NCI-H446 (cell line): ENCODE data around the gene TAS1R2.
A peak's percentile ranks its signal among the peaks of the same experiment; 100 is the strongest.
"Not testable (repeated sequence)": the region's sequence is repeated elsewhere in the genome, so short reads cannot be mapped to it uniquely, and the experiment has no call there.

ENCODE experiments used
- DNase-seq, 2 experiments: peaks; one replicate each; lab custom pipeline; 2025; lab: John Stamatoyannopoulos, UW

Gene TAS1R2

DNA sequence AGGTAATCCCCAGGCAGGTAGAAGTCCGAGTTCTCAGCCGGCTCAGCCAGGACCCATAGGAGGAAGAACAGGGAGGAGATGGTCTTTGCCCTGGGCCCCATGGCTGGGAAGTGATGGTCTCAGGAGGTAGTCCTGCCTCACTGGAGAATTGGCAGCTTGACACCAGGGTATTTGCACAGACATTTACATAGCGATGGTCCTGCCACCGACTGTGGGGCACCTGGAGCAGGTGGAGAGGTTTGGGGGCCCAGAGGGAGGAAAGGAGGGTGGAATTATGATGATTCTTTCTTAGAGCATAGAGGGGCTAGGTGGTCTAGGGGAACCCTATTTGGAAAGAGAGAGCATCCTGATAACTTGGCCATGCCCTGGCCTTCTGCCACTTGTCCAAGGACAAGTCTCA is at the start of gene TAS1R2:
Gene TAS1R2 (minus strand): TSS at position 101 of the 400 bp plus-strand sequence. CDS start 0 bp downstream, at position 101.
- DNase-seq, result no peak

DNA sequence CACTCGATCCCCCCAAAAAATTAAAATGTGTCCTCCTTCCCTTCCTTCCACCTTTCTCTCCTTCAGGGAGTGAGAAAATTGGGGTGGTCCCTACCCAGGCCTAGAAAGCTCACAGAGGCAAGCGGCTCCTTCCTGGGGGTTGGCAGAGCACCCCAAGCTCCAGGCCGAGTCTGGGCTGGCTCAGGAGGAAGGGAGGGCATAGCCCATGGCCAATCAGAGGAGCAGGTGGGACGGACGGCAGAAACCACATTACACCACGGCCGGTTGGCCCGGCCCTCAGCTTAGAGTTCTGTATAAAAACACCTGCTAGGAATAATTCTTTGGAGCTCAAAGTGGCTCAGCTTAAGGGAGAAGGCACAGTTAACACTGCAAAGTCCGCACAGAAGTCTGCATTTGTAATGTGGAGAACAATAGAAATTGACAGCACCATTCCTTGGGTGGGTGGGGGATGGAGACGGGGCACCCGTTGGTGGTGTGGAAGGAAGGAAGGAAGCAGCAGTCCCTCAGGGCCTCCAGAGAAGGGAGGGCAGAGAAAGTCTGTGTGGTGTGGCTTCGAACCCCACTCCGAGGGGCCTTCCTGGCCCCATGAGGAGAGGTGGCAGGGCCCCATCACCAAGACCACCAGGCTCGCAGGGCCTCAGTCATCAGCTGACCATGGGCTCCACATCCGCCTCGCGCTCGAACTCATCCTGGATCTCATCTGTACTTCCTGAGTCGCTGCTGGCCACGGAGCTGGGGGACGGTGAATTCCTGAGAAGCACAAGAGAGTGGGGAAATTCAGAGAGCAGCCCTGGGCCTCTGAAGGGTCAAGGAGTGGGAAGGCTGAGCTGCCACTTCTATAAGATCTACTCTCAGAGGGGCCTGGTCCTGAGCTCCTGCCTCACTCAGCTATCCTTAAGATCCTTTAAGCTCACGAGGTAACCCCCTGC is 48.7 kb upstream of the TAS1R2 start:
- DNase-seq, result no peak

DNA sequence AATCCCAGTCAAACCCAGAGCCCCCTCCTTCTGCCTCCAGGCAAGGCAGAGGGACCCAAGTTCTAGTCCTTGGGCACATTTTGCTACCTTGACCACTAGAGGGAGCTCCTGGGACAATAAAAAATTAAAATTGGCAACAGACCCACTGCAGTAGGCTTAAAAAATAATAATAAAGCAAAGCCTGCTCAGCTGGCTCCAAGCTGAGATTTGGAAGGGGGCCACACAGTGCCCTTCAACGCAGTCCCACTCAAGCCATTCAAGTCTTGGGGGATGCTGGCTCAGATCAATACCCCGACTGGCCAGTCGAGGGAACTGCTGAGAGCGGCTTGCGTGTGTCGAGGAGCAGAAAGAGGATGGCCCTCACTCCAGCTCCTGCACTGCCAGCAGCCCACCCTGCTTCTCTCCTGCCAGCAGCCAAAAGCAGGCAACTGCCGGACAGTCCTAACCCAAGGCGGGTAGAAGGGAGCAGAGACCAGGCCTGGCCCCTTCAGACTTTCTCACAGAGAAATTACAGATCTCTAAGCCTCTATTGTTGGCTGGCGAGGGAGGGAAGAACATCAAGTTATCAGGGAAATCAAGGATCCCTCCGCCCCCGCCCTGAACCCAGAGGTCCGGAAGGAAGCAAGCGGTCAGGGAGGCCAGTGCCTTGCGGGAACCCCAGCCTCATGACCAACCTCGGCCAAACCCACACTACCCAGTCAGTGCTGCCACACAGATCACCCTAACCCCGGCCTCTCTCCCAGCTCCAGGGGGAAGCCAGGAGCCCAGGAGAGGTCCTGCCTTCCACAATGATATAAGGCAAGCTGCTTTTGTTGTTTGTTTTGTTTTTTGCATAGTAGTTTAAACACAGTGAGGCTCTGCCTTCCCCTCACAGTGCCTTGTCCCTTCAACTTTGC is 47.8 kb upstream of the TAS1R2 start:
- peak; percentile 31 to 71 for DNase-seq

DNA sequence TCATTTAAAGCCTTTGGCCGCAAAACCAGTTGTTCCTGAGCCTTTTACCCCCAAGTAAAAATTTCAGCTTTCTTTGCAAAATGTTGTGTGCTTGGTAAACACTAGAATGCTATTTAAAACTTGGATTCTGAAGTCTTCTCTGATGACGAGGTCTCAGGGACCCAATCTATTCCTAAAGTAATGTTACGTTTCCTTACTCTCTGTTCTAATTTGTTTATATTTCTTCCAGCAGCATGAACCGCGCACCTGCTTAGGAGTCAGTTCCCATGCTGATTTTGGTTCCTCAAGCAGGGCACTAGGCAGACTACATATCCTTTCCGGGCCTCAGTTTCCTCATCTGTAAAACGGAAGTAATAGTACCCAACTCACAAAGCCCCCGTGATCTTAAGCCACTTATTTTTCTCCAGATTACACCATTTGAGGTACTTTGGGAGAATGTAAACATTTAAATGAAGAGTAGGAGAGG is 43.9 kb upstream of the TAS1R2 start:
- no peak for DNase-seq

DNA sequence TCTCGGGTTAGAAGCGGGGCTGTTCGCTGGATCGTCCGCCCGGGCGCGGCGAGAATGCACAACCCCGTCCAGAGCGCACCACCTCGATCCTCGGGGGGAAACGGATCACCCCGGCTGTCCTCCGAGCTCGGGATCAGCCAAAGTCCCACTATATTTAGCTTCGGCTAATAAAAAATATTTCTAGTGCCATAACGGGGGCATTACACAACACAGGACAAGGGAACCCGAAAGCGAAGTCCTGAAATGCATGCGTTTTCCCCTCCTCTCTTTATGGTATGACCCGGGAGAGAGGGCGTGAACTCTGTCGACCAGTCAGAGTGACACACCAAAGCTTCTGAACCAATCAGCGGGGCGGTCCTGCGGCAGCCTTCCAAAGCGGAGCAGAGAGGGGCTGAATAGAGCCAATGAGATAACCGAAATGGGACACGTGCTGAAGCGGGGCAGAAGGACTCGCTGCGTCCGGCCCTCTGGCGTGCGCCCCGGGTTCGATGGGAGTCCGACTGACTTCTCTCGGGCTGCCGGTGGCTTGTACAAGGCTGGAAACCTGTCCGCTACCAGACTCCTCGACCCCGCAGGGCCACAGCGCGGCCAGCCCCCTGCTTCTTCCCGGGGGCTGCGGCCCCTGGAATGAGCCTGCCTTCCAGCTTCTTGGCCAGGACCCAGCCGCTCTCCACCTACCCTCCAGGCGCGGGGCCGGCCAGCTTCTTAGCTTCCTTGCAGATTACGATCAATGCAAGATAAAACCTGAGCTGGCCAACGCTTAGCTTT is 43.2 kb upstream of the TAS1R2 start, which contains the start of gene ALDH4A1:
Gene ALDH4A1 (minus strand): TSS at position 33 of the 768 bp plus-strand sequence. CDS start 32 bp downstream, at position 1.
- DNase-seq, result peak; percentile 93 to 98

DNA sequence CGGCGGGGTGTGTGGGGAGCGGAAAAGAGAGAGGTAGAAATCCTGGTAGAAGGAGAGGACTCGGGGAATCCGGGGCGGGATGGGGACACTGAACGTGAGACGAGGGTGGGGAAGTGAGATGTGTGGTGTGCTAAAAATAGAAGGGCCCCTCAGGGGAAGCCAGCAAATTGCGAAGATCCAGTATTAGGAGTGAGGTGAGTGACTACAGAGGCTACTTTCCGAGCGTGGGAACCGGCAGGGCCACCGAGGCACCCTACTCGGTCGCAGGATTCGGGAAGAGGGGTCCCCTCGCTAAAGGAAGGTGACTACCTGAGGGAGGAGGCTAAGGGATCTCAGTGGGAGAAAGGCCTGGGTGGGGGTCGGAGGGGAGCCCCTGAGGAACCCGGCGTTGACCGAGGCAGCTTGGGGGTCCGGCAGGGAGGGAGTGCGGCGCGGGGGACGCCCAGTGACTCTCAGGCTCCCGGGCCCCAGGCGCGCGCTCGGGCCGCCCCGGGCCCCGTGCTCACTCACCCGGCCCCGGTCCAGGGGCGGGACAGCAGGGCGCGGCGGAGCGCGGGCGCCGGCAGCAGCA is 42.6 kb upstream of the TAS1R2 start:
- no peak for DNase-seq

DNA sequence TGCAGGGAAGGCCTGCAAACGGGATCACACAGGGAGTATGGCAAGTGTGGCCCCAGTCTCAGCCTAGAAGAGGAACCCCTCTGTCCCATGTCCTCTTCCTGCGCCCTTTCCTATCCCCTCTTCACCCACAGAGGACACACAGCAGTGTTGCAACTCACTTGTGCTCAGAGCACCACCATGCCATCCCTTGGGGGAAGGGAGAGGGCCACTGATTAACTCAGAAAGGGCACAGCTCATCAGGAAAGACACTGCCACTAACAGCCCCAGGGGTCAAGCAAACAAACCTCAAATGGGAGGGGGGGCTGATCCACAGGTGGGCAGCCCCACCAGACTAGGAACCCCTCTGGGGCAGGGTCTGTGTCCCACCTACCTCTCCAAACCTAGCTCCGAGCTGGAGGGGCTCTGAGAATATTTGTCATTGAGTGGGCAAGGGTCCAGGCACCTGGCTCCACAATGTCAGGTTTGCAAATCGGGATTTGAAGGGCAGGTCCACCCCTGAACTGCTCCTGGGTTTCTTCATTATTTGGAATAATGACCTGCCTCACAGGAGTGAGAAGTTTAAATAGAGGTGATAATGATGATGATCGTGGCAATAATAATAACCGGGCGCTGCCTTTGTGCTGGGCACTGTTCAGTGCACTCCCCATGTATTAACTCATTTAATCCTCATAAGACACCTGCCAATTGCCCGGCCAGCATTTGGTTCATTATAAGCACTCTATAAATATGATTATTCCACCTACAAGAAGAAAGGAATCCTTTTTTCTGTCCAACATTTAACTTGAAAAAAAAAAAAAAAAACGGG is 41.9 kb upstream of the TAS1R2 start:
- no peak for DNase-seq

DNA sequence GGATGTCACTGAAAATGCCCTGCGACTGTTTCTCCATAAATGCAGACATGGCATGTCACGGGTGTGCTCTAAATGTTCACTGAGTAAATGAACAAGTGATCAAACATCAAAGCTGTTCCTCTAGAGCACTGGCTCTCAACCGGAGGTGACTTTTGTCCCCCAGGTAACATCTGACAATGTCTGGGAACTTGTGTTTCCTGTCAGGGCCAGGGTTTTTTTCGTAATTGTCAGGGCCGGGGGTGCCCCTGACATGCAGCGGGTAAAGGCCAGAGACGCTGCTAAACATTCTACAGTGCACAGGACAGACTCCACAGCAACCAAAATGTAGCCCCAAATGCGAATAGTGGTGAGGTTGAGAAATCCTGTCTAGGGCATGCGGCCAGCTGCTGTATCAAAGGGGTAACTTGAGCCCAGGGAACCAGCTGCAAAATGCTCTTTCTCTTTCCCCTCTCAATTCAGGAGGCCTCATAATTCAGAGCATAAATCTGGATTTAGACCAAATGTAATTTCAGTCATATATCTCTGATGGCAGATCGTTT is 40.9 kb upstream of the TAS1R2 start:
- DNase-seq, result no peak

DNA sequence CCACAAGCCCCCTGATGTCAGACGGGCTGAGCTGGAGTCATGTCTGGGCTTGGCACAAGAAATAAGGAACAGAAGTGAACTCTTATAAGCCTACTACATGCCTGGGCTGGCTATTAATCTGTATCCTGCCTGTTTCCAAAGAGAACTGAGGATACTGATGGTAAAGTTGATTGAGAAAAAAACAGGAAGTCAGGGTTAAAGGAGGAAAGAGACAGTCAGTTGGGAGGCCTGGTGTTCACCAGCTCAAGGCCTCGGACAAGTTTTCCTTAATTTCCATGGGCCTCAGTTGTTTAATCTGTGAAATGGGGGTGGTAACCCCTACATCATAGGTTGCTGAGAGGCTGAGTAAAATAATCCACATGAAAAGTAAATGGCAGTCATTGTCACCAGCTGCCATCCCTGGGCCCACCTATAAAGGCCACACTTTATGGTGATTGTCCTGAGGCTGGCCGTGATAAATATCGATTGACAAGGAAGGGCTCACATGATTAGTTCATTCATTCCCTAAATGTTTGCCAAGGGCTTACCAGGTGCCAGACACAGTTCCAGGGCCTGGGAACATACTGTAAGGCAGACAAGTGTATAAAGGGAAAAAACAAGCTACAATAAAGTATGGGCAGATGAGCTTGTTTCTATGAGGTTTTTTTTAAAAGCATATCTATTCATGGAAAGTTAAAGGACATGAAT is 40.0 kb upstream of the TAS1R2 start:
- DNase-seq, result no peak

DNA sequence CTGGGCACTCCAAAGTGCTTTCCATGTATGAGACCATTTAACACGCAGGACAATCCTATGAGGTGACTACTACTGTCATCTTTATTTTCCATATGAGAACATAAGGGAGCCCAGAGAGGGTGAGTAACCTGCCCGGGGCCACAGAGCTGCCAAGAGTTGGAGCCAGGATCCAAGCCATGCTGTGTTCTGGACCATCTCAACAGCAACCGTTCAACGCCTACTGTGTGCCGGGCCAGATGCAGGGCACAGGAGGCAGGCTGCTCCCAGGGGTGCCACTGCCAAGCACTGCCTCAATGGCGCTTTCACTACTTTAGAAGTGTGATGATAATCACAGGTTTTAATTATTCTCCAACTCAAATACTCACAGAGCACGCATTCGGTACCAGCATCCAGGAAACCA is 39.1 kb upstream of the TAS1R2 start:
- no peak for DNase-seq

DNA sequence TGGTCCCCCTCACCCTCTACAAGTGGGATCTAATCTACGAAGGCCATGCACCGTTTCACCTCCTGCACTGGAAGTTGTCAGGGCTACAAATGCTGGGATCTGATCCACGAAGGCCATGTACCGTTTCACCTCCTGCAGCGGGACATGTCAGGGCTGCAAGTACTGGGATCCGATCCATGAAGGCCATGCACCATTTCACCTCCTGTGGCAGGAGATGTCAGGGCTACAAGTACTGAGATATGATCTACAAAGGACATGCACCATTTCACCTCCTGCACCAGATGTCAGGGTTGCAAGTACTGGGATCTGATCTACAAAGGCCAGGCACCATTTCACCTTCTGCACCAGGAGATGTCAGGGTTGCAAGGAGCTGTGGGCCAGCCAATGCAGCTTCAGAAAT is 35.9 kb upstream of the TAS1R2 start:
- no peak for DNase-seq

DNA sequence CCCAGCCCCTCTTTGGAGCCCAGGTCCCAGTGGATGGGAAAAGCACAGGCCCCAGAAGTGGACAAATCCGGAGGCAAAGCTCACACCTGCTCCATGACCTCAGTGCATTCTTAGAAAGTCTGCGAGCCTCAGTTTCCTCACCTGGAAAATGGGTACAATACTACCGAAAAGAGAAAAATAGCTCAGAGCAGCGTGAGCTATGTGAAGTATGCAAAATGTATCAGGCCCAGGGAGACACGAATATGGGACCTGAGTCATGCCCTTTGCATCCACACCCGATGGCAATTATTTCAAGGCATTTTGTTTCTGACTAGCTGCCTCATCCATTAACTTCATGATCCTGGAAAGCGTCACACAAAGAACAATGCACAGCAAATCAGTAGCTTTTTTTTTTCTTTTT is 33.7 kb upstream of the TAS1R2 start:
- DNase-seq, result no peak

DNA sequence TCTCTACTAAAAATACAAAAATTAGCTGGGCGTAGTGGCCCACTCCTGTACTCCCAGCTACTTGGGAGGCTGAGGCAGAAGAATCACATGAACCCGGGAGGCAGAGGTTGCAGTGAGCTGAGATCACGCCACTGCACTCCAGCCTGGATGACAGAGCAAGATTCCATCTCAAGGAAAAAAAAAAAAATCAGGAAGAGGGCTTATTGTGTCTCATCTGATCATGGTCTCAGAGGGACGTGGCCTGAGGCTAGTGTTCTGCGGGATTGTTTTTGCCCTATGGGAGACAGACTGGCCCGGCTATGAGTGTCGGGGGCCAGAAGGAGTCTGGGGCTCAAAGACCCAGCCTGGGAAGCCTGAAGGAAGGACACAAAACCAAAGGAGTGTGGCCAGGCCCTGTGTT is 32.4 kb upstream of the TAS1R2 start:
- not testable (repeated sequence) for DNase-seq

DNA sequence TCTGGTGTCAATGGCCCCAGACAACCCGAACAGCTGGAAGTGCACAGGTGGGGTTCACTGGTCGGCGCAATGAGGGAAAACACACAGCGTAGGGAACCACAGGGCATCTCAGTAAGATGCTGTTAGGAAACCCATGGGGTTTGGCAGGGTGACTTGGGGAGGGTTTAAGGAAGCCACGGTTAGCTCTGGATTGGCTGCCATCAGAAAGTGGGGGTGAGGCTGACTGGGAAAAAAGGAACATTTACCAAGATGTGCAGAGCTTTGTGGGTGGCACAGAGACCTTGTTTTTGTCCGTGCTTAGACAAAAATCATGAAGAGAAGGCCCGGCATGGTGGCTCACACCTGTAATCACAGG is 31.9 kb upstream of the TAS1R2 start:
- DNase-seq, result no peak

DNA sequence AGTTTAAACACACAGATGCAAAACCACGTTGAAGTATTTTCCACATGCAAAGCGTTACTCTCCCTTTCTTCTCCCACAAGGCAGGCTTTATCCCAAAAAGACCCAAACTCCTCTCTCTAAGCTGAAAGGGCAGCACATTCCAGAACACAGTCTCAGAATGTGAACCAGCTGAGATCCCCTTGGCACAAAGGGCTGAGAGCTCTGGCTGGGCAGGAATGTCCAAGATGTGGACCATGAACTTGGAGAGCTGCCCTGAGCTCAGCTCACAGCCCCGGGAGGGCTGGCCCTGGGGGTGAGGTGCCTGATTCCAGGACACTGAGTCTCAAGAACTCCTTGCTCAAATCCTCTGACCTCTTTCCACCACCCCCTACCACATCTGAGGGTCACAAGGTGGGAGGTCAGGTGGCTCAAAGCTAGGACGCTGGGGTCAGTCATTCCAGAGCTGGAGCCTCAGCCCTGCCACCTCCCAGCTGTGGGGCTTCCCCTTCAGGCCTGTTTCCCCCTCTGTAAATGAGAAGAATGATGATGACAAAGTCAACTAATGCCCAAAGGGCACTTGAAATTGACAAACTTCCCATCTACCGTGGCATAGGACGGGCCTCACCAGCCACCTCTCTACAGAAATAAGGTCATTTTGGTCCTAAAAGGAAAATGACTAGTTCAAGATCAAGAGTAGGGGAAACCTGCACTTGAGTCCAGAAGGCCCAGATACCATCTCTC is 31.4 kb upstream of the TAS1R2 start:
- DNase-seq, result no peak

DNA sequence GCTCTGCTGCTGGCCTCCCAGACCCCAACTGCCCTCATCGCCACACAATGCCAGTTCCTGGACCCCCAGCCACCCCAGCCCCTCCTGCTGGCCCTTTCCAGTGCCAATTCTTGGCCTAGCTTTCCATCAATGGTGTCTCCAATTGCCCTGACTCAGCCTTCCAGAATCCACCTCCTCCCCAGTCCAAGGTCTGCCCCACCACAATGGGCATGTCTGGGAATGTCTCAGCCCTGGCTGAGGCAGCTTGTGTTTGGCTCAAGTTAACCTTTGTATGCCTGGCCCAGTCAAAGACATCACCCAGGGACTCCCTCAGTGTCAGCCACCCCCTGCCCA is 26.5 kb upstream of the TAS1R2 start:
- DNase-seq, result no peak

DNA sequence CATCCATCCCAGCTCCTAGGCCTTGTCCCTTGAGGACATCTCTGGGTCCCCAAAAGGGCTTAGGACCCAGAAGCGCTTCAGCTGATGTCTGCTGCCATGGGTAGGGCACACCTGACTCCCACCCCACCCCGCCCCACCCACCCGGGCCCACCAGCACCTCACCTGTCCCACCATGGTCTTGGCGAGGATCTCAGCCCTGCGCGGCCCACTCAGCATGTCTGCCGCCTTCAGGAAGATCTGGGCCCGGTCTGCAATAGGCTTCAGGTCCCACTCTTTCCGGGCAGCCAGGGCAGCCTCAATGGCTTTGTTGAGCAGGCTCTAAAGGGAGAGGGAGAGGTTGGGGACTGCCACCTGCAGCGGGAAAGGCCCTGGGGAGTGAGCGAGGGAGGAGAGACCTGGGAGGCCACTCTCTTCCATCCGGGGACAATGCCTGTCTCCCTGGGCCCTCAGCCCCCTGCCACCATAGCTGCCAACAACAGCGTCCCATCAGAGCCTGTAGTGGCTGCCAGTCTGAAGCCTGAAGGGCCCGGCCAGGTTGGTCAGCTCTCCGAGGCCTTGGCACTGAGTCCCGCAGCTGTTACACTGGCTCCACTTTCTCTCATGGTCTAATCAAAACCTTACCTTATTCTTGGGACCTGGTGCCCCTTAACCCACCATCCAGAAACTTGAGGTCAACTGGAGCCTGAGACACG is 26.0 kb upstream of the TAS1R2 start:
- DNase-seq, result no peak

DNA sequence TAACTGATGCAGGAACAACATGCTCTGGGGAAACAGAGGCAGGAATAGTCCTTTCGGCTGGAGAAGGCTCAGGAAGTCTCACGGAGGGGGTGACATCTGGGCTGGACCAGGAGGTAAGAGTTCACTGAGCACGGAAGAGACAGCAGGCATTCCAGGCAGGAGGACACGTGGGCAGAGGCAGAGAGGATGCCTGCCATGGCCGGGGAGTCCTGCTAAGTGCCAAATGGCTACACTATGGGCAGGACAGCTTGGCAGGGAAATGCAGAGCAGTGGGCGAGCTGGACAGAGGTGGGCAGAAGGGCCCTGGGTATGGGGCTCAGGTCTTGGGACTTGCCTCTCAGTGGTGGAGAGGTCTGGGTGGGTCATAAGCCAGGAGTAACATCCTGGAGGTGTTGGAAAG is 25.3 kb upstream of the TAS1R2 start:
- no peak for DNase-seq

DNA sequence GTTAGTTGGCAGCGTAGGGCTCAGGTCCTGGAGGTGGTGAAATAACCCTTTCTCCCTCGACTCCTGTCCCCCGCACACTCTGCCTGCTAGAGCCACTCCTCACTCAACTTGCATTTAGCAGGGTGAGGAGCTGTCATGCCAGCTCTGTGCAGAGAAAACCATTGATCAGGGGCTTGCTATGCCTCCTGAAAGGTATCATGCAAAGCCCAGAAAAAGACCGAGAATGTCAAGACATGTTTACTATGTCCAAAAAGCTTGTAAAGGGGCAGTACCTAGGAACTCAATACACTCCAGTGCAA is 24.9 kb upstream of the TAS1R2 start:
- DNase-seq, result no peak
